Liver (tissue), 9 donors: ENCODE data around the gene WDR76. TPM values are rescaled to one million over a fixed set of nuclear protein-coding genes. Genes with fewer than 3 reads are reported as not detected.

Experiments used
- DNase-seq: peaks from one replicate; pipeline ENCODE4 v3.0.0-alpha.2; 2017; ENCODE audit warnings: low spot score
- H3K27ac ChIP-seq, 2 donors: one replicate each; pipeline ENCODE4 v1.7.0; 2013; ENCODE audit warnings: inconsistent platforms in 2 of 2, low read length in 2 of 2, control low read depth in 1 of 2, low read depth in 1 of 2, mild to moderate bottlenecking in 1 of 2
- H3K27me3 ChIP-seq, 4 donors: one replicate each; pipeline versions ENCODE4 v1.6.1 to v1.7.0; 2013; ENCODE audit warnings: low read length in 3 of 4, inconsistent platforms in 1 of 4, mild to moderate bottlenecking in 1 of 4, moderate library complexity in 1 of 4; ENCODE audit not compliant: control insufficient read depth in 4 of 4, insufficient read depth in 4 of 4
- H3K36me3 ChIP-seq, 4 donors: one replicate each; pipeline versions ENCODE4 v1.6.1 to v1.7.0; 2013; ENCODE audit warnings: low read length in 3 of 4, mild to moderate bottlenecking in 3 of 4, low read depth in 1 of 4, moderate library complexity in 1 of 4; ENCODE audit not compliant: control insufficient read depth in 4 of 4, insufficient read depth in 3 of 4
- H3K4me1 ChIP-seq, 4 donors: one replicate each; pipeline versions ENCODE4 v1.6.1 to v1.7.0; 2013; ENCODE audit warnings: low read length in 3 of 4, mild to moderate bottlenecking in 3 of 4, moderate library complexity in 1 of 4; ENCODE audit not compliant: control insufficient read depth in 4 of 4, insufficient read depth in 4 of 4
- H3K4me3 ChIP-seq, 3 donors: one replicate each; pipeline versions ENCODE4 v1.6.1 to v1.7.0; 2013; ENCODE audit warnings: low read length in 3 of 3, control low read depth in 1 of 3, low read depth in 1 of 3, mild to moderate bottlenecking in 1 of 3
- H3K9ac ChIP-seq, 2 donors: one replicate each; pipeline ENCODE4 v1.7.0; 2013; ENCODE audit warnings: low read length in 2 of 2, mild to moderate bottlenecking in 2 of 2, moderate library complexity in 2 of 2, control low read depth in 1 of 2, low read depth in 1 of 2
- H3K9me3 ChIP-seq, 4 donors: one replicate each; pipeline versions ENCODE4 v1.6.1 to v1.7.0; 2013; ENCODE audit warnings: low read length in 3 of 4; ENCODE audit not compliant: control insufficient read depth in 4 of 4
- ATF3 ChIP-seq: IDR thresholded peaks from 2 replicates; pipeline ENCODE4 v1.6.1; 2016; ENCODE audit warnings: antibody characterized with exemption
- CTCF ChIP-seq: fragments of 150-350 bp; IDR thresholded peaks from 2 replicates; pipeline ENCODE4 v1.5.1; 2017; ENCODE audit warnings: improper control_type of control experiment, low read depth, low read length; ENCODE audit not compliant: missing input control
- EGR1 ChIP-seq, 2 donors: IDR thresholded peaks; 2 replicates each; pipeline ENCODE4 v1.6.1; 2016 to 2018; ENCODE audit warnings: antibody characterized with exemption in 2 of 2, low read depth in 2 of 2
- FOXA1 ChIP-seq: IDR thresholded peaks from 2 replicates; pipeline ENCODE4 v1.6.1; 2016; ENCODE audit warnings: antibody characterized with exemption
- FOXA2 ChIP-seq: IDR thresholded peaks from 2 replicates; pipeline ENCODE4 v1.6.1; 2016; ENCODE audit warnings: antibody characterized with exemption
- GABPA ChIP-seq, 2 donors: IDR thresholded peaks in 1 of 2; conservative IDR thresholded peaks in 1 of 2; 2 replicates each; pipeline ENCODE4 v1.6.1; 2016; ENCODE audit warnings: antibody characterized with exemption in 2 of 2, mild to moderate bottlenecking in 1 of 2, moderate library complexity in 1 of 2
- HNF4A ChIP-seq, 2 donors: conservative IDR thresholded peaks; 2 replicates each; pipeline ENCODE4 v1.6.1; 2016; ENCODE audit warnings: antibody characterized with exemption in 2 of 2, mild to moderate bottlenecking in 2 of 2
- HNF4G ChIP-seq: IDR thresholded peaks from 2 replicates; pipeline ENCODE4 v1.6.1; 2016; ENCODE audit warnings: antibody characterized with exemption
- JUND ChIP-seq, 2 donors: IDR thresholded peaks; 2 replicates each; pipeline ENCODE4 v1.6.1; 2016; ENCODE audit warnings: antibody characterized with exemption in 2 of 2
- MAX ChIP-seq: IDR thresholded peaks from 2 replicates; pipeline ENCODE4 v1.6.1; 2016; ENCODE audit warnings: antibody characterized with exemption
- NR2F2 ChIP-seq: IDR thresholded peaks from 2 replicates; pipeline ENCODE4 v1.6.1; 2016; ENCODE audit warnings: antibody characterized with exemption
- RAD21 ChIP-seq, 2 donors: IDR thresholded peaks; 2 replicates each; pipeline ENCODE4 v1.6.1; 2016; ENCODE audit warnings: antibody characterized with exemption in 2 of 2, mild to moderate bottlenecking in 2 of 2
- RXRA ChIP-seq, 2 donors: IDR thresholded peaks; 2 replicates each; pipeline ENCODE4 v1.6.1; 2017 to 2018; ENCODE audit warnings: antibody characterized with exemption in 2 of 2, mild to moderate bottlenecking in 1 of 2
- SP1 ChIP-seq: IDR thresholded peaks from 2 replicates; pipeline ENCODE4 v1.6.1; 2018; ENCODE audit warnings: antibody characterized with exemption, mild to moderate bottlenecking
- TAF1 ChIP-seq: conservative IDR thresholded peaks from 2 replicates; pipeline ENCODE4 v1.6.1; 2016; ENCODE audit warnings: antibody characterized with exemption, mild to moderate bottlenecking
- YY1 ChIP-seq: IDR thresholded peaks from 2 replicates; pipeline ENCODE4 v1.6.1; 2016; ENCODE audit warnings: antibody characterized with exemption, mild to moderate bottlenecking
- ZBTB33 ChIP-seq: IDR thresholded peaks from 2 replicates; pipeline ENCODE4 v1.6.1; 2016; ENCODE audit warnings: antibody characterized with exemption
- WGBS: extraction: QIAGEN DNeasy Blood & Tissue Kit; methylation state at CpG from one replicate; pipeline ENCODE4 v1.1.7; 2013; 5-methylcytosine and 5-hydroxymethylcytosine counted together
- polyA plus RNA-seq, 2 donors: library from polyadenylated mRNA; stranded (reverse) in 1 of 2; unstranded in 1 of 2; fragments of 200-250 nt in 1 of 2; fragments of >200 nt in 1 of 2; fragmentation: Nextera tagmentation in 1 of 2; extraction: Ambion mirVana in 1 of 2; gene quantifications; one replicate each; pipeline versions ENCODE4 v1.2.1 to v1.2.3, GENCODE V29; 2013 to 2015
- total RNA-seq, 2 donors: library from RNA; depleted of rRNA; stranded (reverse); fragments of >200 nt; gene quantifications; one replicate each; pipeline ENCODE4 v1.2.3, GENCODE V29; 2014
- TF ChIP-seq, protein P1 (sequence below): IDR thresholded peaks from 2 replicates; pipeline ENCODE4 v1.6.1; 2016; ENCODE audit warnings: antibody characterized with exemption, mild to moderate bottlenecking
- donor health status: healthy.
- donor health status: healthy.
- donor health status: healthy.
- donor health status: healthy.
- donor health status: healthy.

Gene WDR76
- total and polyA plus RNA-seq, 4 donors = 0.44 to 17.4 (median 0.81) TPM

DNA sequence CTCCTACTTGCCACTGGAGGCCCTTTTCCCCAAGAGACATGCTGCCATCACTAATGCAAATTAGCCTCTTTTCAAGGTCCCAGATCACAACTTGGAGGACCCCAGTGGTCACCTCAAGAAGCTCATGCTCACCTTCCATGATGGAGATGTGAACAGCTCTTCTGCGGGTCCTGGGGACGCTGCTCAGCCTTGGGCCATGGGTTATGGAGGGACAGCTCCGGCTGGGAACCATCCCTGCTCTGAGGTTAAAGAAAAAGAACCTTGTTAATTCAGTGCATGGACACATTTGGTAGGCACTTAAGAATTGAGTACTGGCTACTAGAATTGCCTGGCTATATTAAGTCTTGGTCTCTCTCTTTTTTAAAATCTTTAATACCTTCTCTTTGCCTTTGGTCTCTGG is 56.8 kb downstream of the WDR76 start:
- no peak overlapping the region for H3K27ac ChIP-seq
- no peaks in the 10 kb centered on the region for H3K4me1 ChIP-seq
- DNase-seq = no peak
- TF ChIP-seq MAX = no peak
- TF ChIP-seq FOXA1 = no peak
- no peak for TF ChIP-seq JUND (IDR thresholded peaks at IDR 0.05)
- no peak for TF ChIP-seq HNF4G
- TF ChIP-seq, protein P1, sequence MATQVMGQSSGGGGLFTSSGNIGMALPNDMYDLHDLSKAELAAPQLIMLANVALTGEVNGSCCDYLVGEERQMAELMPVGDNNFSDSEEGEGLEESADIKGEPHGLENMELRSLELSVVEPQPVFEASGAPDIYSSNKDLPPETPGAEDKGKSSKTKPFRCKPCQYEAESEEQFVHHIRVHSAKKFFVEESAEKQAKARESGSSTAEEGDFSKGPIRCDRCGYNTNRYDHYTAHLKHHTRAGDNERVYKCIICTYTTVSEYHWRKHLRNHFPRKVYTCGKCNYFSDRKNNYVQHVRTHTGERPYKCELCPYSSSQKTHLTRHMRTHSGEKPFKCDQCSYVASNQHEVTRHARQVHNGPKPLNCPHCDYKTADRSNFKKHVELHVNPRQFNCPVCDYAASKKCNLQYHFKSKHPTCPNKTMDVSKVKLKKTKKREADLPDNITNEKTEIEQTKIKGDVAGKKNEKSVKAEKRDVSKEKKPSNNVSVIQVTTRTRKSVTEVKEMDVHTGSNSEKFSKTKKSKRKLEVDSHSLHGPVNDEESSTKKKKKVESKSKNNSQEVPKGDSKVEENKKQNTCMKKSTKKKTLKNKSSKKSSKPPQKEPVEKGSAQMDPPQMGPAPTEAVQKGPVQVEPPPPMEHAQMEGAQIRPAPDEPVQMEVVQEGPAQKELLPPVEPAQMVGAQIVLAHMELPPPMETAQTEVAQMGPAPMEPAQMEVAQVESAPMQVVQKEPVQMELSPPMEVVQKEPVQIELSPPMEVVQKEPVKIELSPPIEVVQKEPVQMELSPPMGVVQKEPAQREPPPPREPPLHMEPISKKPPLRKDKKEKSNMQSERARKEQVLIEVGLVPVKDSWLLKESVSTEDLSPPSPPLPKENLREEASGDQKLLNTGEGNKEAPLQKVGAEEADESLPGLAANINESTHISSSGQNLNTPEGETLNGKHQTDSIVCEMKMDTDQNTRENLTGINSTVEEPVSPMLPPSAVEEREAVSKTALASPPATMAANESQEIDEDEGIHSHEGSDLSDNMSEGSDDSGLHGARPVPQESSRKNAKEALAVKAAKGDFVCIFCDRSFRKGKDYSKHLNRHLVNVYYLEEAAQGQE = no peak
- TF ChIP-seq RXRA (IDR thresholded peaks at IDR 0.05) = no peak
- no peak for TF ChIP-seq EGR1 (IDR thresholded peaks at IDR 0.05; ENCODE audit: low read depth in 2 of 2)
- no peak for TF ChIP-seq FOXA2
- no peak for TF ChIP-seq CTCF
- TF ChIP-seq RAD21 (IDR thresholded peaks at IDR 0.05) = no peak
- no peak for TF ChIP-seq GABPA (IDR thresholded peaks at IDR 0.05 in 1 of 2, conservative IDR thresholded peaks at IDR 0.05 in 1 of 2)
- TF ChIP-seq SP1 = no peak
- no peak for TF ChIP-seq YY1
- no peak for TF ChIP-seq ATF3
- no peak for TF ChIP-seq NR2F2
- no peak for TF ChIP-seq TAF1
- TF ChIP-seq HNF4A (conservative IDR thresholded peaks at IDR 0.05) = no peak
- no peak overlapping the region for H3K9ac ChIP-seq
- WGBS = 97% methylated on average over 3 of the region's 3 CpGs
- no peaks in the 10 kb centered on the region for H3K27me3 ChIP-seq
- H3K9me3 ChIP-seq = no peaks in the 10 kb centered on the region
- H3K36me3 ChIP-seq = no peaks in the 10 kb centered on the region
- H3K4me3 ChIP-seq = no peak overlapping the region

GRCh38 chr15:43886558-43886957 is 59.8 kb downstream of the WDR76 start:
- TF ChIP-seq SP1 (no peak), FOXA1 (no peak), EGR1 (IDR thresholded peaks at IDR 0.05; ENCODE audit: low read depth in 2 of 2) (no peak), FOXA2 (no peak), ZBTB33 (no peak), CTCF (no peak), RXRA (IDR thresholded peaks at IDR 0.05) (no peak), MAX (no peak), ATF3 (no peak), HNF4A (conservative IDR thresholded peaks at IDR 0.05) (no peak), TAF1 (no peak)
- H3K9me3 ChIP-seq = no peaks in the 10 kb centered on the region
- 92% methylated on average over 4 of the region's 4 CpGs for WGBS

More at GRCh38 chr15:43886558-43886957, 59.8 kb downstream of the WDR76 start:
- H3K4me3 ChIP-seq = no peak overlapping the region
- H3K27me3 ChIP-seq = no peaks in the 10 kb centered on the region
- H3K4me1 ChIP-seq = no peaks in the 10 kb centered on the region
- no peak overlapping the region for H3K9ac ChIP-seq
- DNase-seq = no peak
- no peaks in the 10 kb centered on the region for H3K36me3 ChIP-seq
- no peak overlapping the region for H3K27ac ChIP-seq
